ENCODE data around the gene RFLNA. TPM values are rescaled to one million over a fixed set of nuclear protein-coding genes. Genes with fewer than 3 reads are reported as not detected.

Gene RFLNA
- total RNA-seq, 2 donors from 2014 or later, result 0.41 to 0.59 TPM

DNA sequence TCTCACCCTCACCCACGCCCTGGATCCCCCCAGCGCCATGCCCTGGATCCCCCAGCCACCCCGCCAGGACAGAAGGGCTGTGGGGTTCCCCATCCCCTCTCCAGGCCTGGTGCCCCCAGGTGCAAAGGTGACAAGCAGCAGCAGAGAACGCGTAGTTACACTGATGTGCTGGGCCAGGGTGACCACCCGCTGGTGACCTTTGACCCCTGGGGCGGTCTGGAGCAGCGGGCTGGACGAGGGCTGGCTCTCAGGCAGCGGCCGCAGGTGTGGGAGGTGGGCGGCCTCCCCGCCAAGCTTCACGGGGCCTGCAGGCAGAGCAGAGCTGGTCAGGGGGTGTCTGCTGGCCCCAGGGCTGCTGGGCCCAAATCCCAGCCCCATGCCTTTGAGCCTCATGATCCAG lies 40.1 kb downstream of the RFLNA start:
- Histone ChIP-seq H3K27me3 (no peaks in the 10 kb centered on the region), H3K27ac (no peak overlapping the region), H3K36me3 (peaks cover 88% of the 10 kb centered on the region), H3K9me3 (no peaks in the 10 kb centered on the region), H3K4me3 (no peak overlapping the region), H3K4me1 (no peaks in the 10 kb centered on the region)
- TF ChIP-seq, protein P1, sequence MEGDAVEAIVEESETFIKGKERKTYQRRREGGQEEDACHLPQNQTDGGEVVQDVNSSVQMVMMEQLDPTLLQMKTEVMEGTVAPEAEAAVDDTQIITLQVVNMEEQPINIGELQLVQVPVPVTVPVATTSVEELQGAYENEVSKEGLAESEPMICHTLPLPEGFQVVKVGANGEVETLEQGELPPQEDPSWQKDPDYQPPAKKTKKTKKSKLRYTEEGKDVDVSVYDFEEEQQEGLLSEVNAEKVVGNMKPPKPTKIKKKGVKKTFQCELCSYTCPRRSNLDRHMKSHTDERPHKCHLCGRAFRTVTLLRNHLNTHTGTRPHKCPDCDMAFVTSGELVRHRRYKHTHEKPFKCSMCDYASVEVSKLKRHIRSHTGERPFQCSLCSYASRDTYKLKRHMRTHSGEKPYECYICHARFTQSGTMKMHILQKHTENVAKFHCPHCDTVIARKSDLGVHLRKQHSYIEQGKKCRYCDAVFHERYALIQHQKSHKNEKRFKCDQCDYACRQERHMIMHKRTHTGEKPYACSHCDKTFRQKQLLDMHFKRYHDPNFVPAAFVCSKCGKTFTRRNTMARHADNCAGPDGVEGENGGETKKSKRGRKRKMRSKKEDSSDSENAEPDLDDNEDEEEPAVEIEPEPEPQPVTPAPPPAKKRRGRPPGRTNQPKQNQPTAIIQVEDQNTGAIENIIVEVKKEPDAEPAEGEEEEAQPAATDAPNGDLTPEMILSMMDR (IDR thresholded peaks at IDR 0.05), result no peak
- no peak for DNase-seq (ENCODE audit: low spot score)

DNA sequence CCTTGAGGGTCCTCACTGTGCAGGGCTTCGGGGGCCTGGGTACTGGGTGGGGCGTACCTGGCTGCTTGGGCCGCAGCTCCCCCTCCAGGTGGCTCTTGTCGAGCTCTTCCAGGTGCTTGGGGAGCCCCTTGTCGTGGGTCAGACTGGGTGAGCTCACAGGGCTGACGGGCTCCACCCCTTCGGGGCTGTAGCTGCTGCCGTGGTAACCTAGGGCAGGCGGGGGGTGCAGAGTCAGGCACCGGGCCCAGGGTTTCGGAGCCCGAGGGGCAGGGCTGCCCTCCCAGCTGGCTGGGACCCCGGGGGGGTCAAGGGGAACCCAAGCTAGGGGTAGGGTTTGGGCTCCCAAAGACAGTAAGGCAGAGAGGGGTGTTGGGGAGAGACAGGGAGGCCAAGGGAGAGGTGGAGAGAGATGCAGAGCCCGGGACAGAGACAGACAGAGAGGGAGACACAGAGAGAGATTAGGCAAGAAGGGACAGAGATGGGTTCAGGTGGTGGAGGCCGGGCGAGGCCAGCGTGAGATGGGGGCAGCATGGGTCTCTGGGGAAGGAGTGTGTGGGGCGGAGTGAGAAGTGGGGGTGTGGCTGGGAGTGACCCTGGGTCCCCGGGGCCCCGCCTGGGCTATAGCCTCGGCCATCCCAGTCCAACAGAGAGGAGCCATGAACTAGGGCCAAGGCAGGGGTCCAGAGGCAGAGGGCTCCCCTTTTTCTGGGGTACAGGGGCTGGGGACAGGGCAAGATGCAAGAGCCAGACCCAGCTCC lies 40.7 kb downstream of the RFLNA start:
- H3K9me3 ChIP-seq, result no peaks in the 10 kb centered on the region
- H3K27ac ChIP-seq, result no peak overlapping the region
- peaks cover 88% of the 10 kb centered on the region for H3K36me3 ChIP-seq
- TF ChIP-seq, protein P1 (IDR thresholded peaks at IDR 0.05), result no peak
- no peaks in the 10 kb centered on the region for H3K27me3 ChIP-seq
- no peaks in the 10 kb centered on the region for H3K4me1 ChIP-seq
- no peak overlapping the region for H3K4me3 ChIP-seq
- DNase-seq (ENCODE audit: low spot score), result no peak

DNA sequence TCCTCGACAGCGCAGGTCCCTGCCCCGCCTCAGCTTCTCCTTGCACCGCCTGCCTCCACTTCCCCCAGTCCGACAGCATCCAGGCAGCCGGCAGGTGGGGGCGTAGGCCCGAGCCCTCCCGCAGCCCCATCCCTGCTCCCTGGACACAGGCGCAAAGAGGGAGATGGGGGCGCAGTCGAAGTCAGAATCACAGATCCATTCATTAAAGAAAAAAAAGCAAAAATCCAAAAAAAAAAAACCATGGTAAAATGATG lies 41.2 kb downstream of the RFLNA start:
- no peak for DNase-seq (ENCODE audit: low spot score)
- Histone ChIP-seq H3K27ac (no peak overlapping the region), H3K27me3 (no peaks in the 10 kb centered on the region), H3K4me3 (no peak overlapping the region), H3K9me3 (no peaks in the 10 kb centered on the region), H3K4me1 (no peaks in the 10 kb centered on the region), H3K36me3 (peaks cover 88% of the 10 kb centered on the region)
- TF ChIP-seq, protein P1 (IDR thresholded peaks at IDR 0.05), result no peak

DNA sequence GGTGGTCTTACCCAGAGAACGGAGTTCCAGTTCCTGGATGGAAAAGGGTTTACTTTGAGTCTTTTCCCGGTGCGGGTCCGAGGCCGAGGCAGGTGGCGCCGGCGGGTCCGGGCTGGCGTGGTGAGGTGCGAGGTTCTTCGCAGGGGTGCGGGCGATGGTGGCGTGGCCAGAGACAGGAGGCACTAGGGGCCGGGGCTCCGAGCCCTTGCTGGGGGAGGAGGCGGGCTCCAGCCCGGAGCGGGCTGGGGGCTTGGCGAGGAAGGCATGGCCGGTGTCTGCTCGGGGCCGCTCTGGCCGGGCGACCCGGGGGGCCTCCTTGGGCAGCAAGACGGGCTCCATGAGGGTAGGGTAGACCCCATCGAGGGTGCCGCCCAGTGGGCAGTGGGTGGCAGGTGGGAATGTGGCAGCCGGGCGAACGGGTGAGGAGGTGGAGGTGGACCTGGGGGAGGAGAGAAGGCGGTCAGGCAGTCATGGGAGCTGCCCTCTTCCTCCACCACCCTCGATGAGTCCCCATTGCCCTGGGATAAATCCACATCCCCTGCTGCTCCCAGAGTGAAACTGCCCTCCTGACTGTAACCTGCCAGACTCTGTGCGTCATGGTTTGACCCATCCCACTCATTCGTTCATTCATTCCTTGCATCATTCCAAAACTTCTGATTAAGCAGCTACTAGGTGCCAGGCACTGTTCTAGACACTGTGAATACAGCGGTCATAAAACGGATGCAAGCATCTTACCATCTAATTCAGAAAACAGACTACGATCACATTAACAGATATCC lies 42.0 kb downstream of the RFLNA start:
- TF ChIP-seq, protein P1 (IDR thresholded peaks at IDR 0.05), result no peak
- no peak for DNase-seq (ENCODE audit: low spot score)
- Histone ChIP-seq H3K4me3 (no peak overlapping the region), H3K9me3 (no peaks in the 10 kb centered on the region), H3K27me3 (no peaks in the 10 kb centered on the region), H3K36me3 (peaks cover 88% of the 10 kb centered on the region), H3K27ac (no peak overlapping the region), H3K4me1 (no peaks in the 10 kb centered on the region)

DNA sequence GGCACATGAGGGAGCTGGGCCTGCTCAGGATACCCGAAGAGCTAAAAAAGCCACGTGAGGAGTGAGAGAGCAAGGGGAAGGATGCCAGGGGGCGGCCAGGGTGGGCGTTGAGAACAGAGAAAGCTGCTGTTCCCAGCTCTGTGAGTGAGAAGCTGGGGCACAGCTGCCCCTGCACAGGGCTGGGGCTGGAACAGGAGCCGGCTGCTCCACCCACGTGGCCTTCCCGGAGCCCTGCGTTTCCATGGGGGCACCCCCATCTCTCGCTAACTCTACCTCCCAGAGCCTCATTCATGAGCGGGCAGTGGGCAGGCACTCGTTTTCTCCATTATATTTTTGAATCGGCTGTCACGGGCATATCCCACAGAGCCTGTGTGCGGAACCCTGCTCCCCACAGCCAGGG lies 42.7 kb downstream of the RFLNA start:
- Histone ChIP-seq H3K9me3 (no peaks in the 10 kb centered on the region), H3K27ac (no peak overlapping the region), H3K4me3 (no peak overlapping the region), H3K27me3 (no peaks in the 10 kb centered on the region), H3K36me3 (peaks cover 88% of the 10 kb centered on the region), H3K4me1 (no peaks in the 10 kb centered on the region)
- TF ChIP-seq, protein P1 (IDR thresholded peaks at IDR 0.05), result no peak
- DNase-seq (ENCODE audit: low spot score), result no peak

All from right atrium auricular region (tissue), 2 donors.